GM23338 (cell line): Measurements from ENCODE around the gene THOP1. TPM values are rescaled to one million over a fixed set of nuclear protein-coding genes. Genes with fewer than 3 reads are reported as not detected.

ENCODE experiments used
- ATAC-seq: fragments of 200-7000 bp; cut with Tn5 transposase; 3 replicates; pipeline ENCODE4 v1.9.1; 2020
- DNase-seq: peaks from one replicate; pipeline ENCODE4 v3.0.0-alpha.2; 2015; ENCODE audit warnings: low spot score
- H2AFZ ChIP-seq: fragments of 200-600 bp; sonication (generic); 2 replicates; pipeline ENCODE4 v1.8.0; 2016; ENCODE audit warnings: antibody characterized with exemption, mild to moderate bottlenecking, moderate library complexity
- H3F3A ChIP-seq: fragments of 200-600 bp; sonication (generic); replicated peaks from 2 replicates; pipeline ENCODE4 v1.8.0; 2017; ENCODE audit warnings: antibody characterized with exemption, mixed run types, low read depth
- H3K27ac ChIP-seq: fragments of 200-600 bp; sonication (generic); 2 replicates; pipeline ENCODE4 v1.6.1; 2016; ENCODE audit warnings: low read depth
- H3K27me3 ChIP-seq: fragments of 200-600 bp; sonication (generic); 2 replicates; pipeline ENCODE4 v1.8.0; 2016; ENCODE audit warnings: mild to moderate bottlenecking, mixed run types, moderate library complexity; ENCODE audit not compliant: insufficient read depth
- H3K36me3 ChIP-seq: fragments of 200-600 bp; sonication (generic); 2 replicates; pipeline ENCODE4 v1.8.0; 2016; ENCODE audit warnings: mild to moderate bottlenecking; ENCODE audit not compliant: insufficient read depth
- H3K4me1 ChIP-seq: fragments of 200-600 bp; sonication (generic); 2 replicates; pipeline ENCODE4 v1.8.0; 2016; ENCODE audit warnings: mild to moderate bottlenecking, moderate library complexity; ENCODE audit not compliant: insufficient read depth
- H3K4me2 ChIP-seq: fragments of 200-600 bp; sonication (generic); 2 replicates; pipeline ENCODE4 v1.7.1; 2017; ENCODE audit warnings: mixed run types
- H3K4me3 ChIP-seq: fragments of 200-600 bp; sonication (generic); 2 replicates; pipeline ENCODE4 v1.6.1; 2016; ENCODE audit warnings: mixed run types
- H3K79me2 ChIP-seq: fragments of 200-600 bp; sonication (generic); replicated peaks from 2 replicates; pipeline ENCODE4 v1.8.0; 2017; ENCODE audit warnings: mild to moderate bottlenecking; ENCODE audit not compliant: insufficient read depth
- H3K9me2 ChIP-seq: fragments of 200-600 bp; sonication (generic); 2 replicates; pipeline ENCODE4 v1.8.0; 2017; ENCODE audit not compliant: insufficient read depth
- H4K20me1 ChIP-seq: fragments of 200-600 bp; sonication (generic); replicated peaks from 2 replicates; pipeline ENCODE4 v1.8.0; 2017; ENCODE audit warnings: mild to moderate bottlenecking; ENCODE audit not compliant: insufficient read depth
- H3K27ac Mint-ChIP-seq: 2 replicates; pipeline ENCODE4 v1.8.0; 2020; ENCODE audit warnings: inconsistent platforms, mild to moderate bottlenecking, moderate library complexity, mixed read lengths
- H3K27me3 Mint-ChIP-seq: 3 replicates; pipeline ENCODE4 v1.8.0; 2022; ENCODE audit warnings: low read depth, mild to moderate bottlenecking, moderate library complexity, mixed read lengths, inconsistent platforms; ENCODE audit not compliant: insufficient read depth, poor library complexity
- H3K36me3 Mint-ChIP-seq: 3 replicates; pipeline ENCODE4 v1.8.0; 2021; ENCODE audit warnings: low read depth, mild to moderate bottlenecking, inconsistent platforms, moderate library complexity, mixed read lengths
- H3K4me1 Mint-ChIP-seq: 3 replicates; pipeline ENCODE4 v1.8.0; 2020; ENCODE audit warnings: mild to moderate bottlenecking, inconsistent platforms, mixed read lengths
- H3K4me3 Mint-ChIP-seq: 3 replicates; pipeline ENCODE4 v1.8.0; 2021; ENCODE audit warnings: moderate library complexity, mild to moderate bottlenecking, inconsistent platforms, mixed read lengths
- H3K9me3 Mint-ChIP-seq: 3 replicates; pipeline ENCODE4 v1.8.0; 2020; ENCODE audit warnings: moderate library complexity, mild to moderate bottlenecking, inconsistent platforms, mixed read lengths
- CREB1 ChIP-seq: fragments of 250-450 bp; sonication (Bioruptor Pico); IDR thresholded peaks from 2 replicates; pipeline ENCODE4 v1.5.0; 2020; ENCODE audit warnings: low read depth, mild to moderate bottlenecking, moderate library complexity
- CTCF ChIP-seq, 2 experiments: fragments of 200-600 bp in 1 of 2; sonication (generic) in 1 of 2; conservative IDR thresholded peaks; 2 replicates each; pipeline versions ENCODE4 v1.5.1 to v1.6.1; 2016 to 2017; ENCODE audit warnings: antibody characterized with exemption in 2 of 2, low read depth in 2 of 2, mild to moderate bottlenecking in 2 of 2, moderate library complexity in 1 of 2
- ETS1 ChIP-seq: IDR thresholded peaks from 2 replicates; pipeline ENCODE4 v1.6.1; 2016; ENCODE audit warnings: antibody characterized with exemption
- EZH2 ChIP-seq: fragments of 200-600 bp; sonication (generic); IDR thresholded peaks from one replicate; pipeline ENCODE4 v1.8.0; 2017; ENCODE audit warnings: antibody characterized with exemption, mild to moderate bottlenecking, low read depth; ENCODE audit not compliant: unreplicated experiment
- EZH2phosphoT487 ChIP-seq: fragments of 200-600 bp; sonication (generic); IDR thresholded peaks from one replicate; pipeline ENCODE4 v1.8.1; 2018; ENCODE audit warnings: antibody characterized with exemption; ENCODE audit not compliant: unreplicated experiment
- JUNB ChIP-seq: IDR thresholded peaks from one replicate; pipeline ENCODE4 v1.6.1; 2016; ENCODE audit warnings: antibody characterized with exemption; ENCODE audit not compliant: unreplicated experiment
- NANOG ChIP-seq: IDR thresholded peaks from 2 replicates; pipeline ENCODE4 v1.6.1; 2016; ENCODE audit warnings: antibody characterized with exemption, borderline replicate concordance
- POLR2AphosphoS5 ChIP-seq: IDR thresholded peaks from 2 replicates; pipeline ENCODE4 v1.6.1; 2016; ENCODE audit warnings: antibody characterized with exemption, low read depth
- REST ChIP-seq: IDR thresholded peaks from one replicate; pipeline ENCODE4 v1.6.1; 2018; ENCODE audit warnings: antibody characterized with exemption; ENCODE audit not compliant: unreplicated experiment
- STAT1 ChIP-seq: IDR thresholded peaks from one replicate; pipeline ENCODE4 v1.6.1; 2016; ENCODE audit warnings: antibody characterized with exemption; ENCODE audit not compliant: unreplicated experiment
- ZNF114 ChIP-seq: fragments of 250-450 bp; sonication (Bioruptor Pico); IDR thresholded peaks from 2 replicates; pipeline ENCODE4 v1.5.0; 2020; ENCODE audit warnings: mild to moderate bottlenecking, moderate library complexity
- ZNF331 ChIP-seq: fragments of 250-450 bp; sonication (Bioruptor Pico); IDR thresholded peaks from 2 replicates; pipeline ENCODE4 v1.5.0; 2020; ENCODE audit warnings: low read depth, mild to moderate bottlenecking, moderate library complexity
- ZNF462 ChIP-seq: fragments of 250-450 bp; sonication (Bioruptor Pico); IDR thresholded peaks from 2 replicates; pipeline ENCODE4 v1.5.0; 2020; ENCODE audit warnings: mild to moderate bottlenecking, moderate library complexity
- polyA plus RNA-seq: library from polyadenylated mRNA; unstranded; fragments of >200 nt; fragmentation: Nextera tagmentation; extraction: Ambion mirVana; gene quantifications from 2 replicates; pipeline ENCODE4 v1.2.1, GENCODE V29; 2016
- total RNA-seq: library from RNA; depleted of rRNA; stranded (reverse); fragments of >200 nt; shearing (Covaris generic); gene quantifications from 2 replicates; pipeline ENCODE4 v1.2.3, GENCODE V29; 2014

The THOP1 gene
- total and polyA plus RNA-seq, 2 experiments from 2014 or later: 110 to 229 TPM

DNA sequence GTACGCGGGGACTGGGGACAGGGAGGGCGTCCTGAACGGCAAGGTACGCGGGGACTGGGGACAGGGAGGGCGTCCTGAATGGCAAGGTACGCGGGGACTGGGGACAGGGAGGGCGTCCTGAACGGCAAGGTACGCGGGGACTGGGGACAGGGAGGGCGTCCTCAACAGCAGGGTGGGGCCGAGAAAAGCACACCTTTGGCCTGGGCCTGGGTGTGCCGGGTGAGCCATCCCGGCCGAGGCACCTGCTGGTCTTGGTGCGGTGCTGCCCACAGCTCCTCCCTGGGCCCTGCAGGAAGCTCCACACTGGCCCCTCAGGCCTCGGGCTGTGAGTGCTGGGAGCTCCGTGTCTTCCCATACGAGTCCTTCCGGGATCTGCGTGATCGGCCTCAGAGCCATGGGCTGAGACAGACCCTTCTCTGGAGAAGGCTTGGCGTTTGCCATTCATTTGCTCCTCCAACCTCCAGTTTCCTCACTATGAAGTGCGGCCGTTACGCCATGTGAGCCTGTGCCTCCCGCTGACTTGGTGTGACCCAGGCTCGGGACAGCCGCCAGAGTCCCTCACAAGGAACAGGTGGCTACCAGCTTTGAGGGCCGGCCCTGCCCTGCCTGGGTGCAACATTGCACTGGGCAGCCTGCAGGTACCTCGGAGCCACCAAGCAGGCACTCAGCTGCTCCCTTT, 26.6 kb downstream of the THOP1 start:
- ATAC-seq: no peak
- no peak overlapping the region for H3K4me3 Mint-ChIP-seq
- Histone ChIP-seq H3F3A (no peaks in the 10 kb centered on the region), H3K36me3 (no peaks in the 10 kb centered on the region; the same call in 1 of the 2 replicates), H3K4me3 (no peak overlapping the region), H3K4me2 (no peak overlapping the region), H3K27me3 (no peaks in the 10 kb centered on the region), H2AFZ (no peak overlapping the region), H3K9me2 (no peaks in the 10 kb centered on the region), H3K27ac (no peak overlapping the region), H3K79me2 (no peaks in the 10 kb centered on the region), H3K4me1 (no peaks in the 10 kb centered on the region), H4K20me1 (no peaks in the 10 kb centered on the region)
- no peaks in the 10 kb centered on the region for H3K4me1 Mint-ChIP-seq
- no peak for TF ChIP-seq STAT1
- no peak for TF ChIP-seq REST
- no peak for TF ChIP-seq ETS1
- TF ChIP-seq ZNF462 (CRISPR knock-in tag): no peak
- no peak for TF ChIP-seq POLR2AphosphoS5
- TF ChIP-seq ZNF114 (CRISPR knock-in tag): no peak
- no peak for TF ChIP-seq JUNB
- TF ChIP-seq CREB1: no peak
- no peak for TF ChIP-seq EZH2phosphoT487
- TF ChIP-seq ZNF331 (CRISPR knock-in tag): no peak
- TF ChIP-seq CTCF (conservative IDR thresholded peaks at IDR 0.05; ENCODE audit: low read depth in 2 of 2): no peak
- no peak for TF ChIP-seq EZH2
- no peak for TF ChIP-seq NANOG
- H3K9me3 Mint-ChIP-seq: no peaks in the 10 kb centered on the region; the same call in 2 of the 3 replicates
- H3K27me3 Mint-ChIP-seq: peaks cover 7% of the 10 kb centered on the region
- H3K27ac Mint-ChIP-seq: no peak overlapping the region
- H3K36me3 Mint-ChIP-seq: peaks cover 19% of the 10 kb centered on the region
- no peak for DNase-seq
